Ishikawa (cell line): Measurements from ENCODE around the gene AFDN.

Source experiments
- CEBPB ChIP-seq: IDR thresholded peaks from 2 replicates; pipeline ENCODE4 v1.6.1; 2012
- CREB1 ChIP-seq: IDR thresholded peaks from 2 replicates; pipeline ENCODE4 v1.6.1; 2012; ENCODE audit warnings: low read depth
- EGR1 ChIP-seq: IDR thresholded peaks from 2 replicates; pipeline ENCODE4 v1.6.1; 2012
- EP300 ChIP-seq: IDR thresholded peaks from 2 replicates; pipeline ENCODE4 v1.6.1; 2012; ENCODE audit warnings: borderline replicate concordance
- FOXM1 ChIP-seq: IDR thresholded peaks from 2 replicates; pipeline ENCODE4 v1.6.1; 2012; ENCODE audit warnings: low read depth, borderline replicate concordance
- NFIC ChIP-seq: IDR thresholded peaks from 2 replicates; pipeline ENCODE4 v1.6.1; 2012
- RAD21 ChIP-seq: IDR thresholded peaks from 2 replicates; pipeline ENCODE4 v1.6.1; 2012; ENCODE audit warnings: low read depth
- TAF1 ChIP-seq: IDR thresholded peaks from 2 replicates; pipeline ENCODE4 v1.6.1; 2012; ENCODE audit warnings: low read depth, mild to moderate bottlenecking
- TCF12 ChIP-seq: IDR thresholded peaks from 2 replicates; pipeline ENCODE4 v1.6.1; 2012; ENCODE audit warnings: low read depth
- TEAD4 ChIP-seq: IDR thresholded peaks from 2 replicates; pipeline ENCODE4 v1.6.1; 2012
- YY1 ChIP-seq: IDR thresholded peaks from 2 replicates; pipeline ENCODE4 v1.6.1; 2012; ENCODE audit warnings: low read depth
- ZBTB7A ChIP-seq: IDR thresholded peaks from 2 replicates; pipeline ENCODE4 v1.6.1; 2012; ENCODE audit warnings: low read depth
- TF ChIP-seq, protein P1 (sequence below): IDR thresholded peaks from 2 replicates; pipeline ENCODE4 v1.6.1; 2012
- TF ChIP-seq, protein P2 (sequence below): IDR thresholded peaks from 2 replicates; pipeline ENCODE4 v1.6.1; 2012; ENCODE audit warnings: low read depth, mild to moderate bottlenecking

AFDN gene

DNA sequence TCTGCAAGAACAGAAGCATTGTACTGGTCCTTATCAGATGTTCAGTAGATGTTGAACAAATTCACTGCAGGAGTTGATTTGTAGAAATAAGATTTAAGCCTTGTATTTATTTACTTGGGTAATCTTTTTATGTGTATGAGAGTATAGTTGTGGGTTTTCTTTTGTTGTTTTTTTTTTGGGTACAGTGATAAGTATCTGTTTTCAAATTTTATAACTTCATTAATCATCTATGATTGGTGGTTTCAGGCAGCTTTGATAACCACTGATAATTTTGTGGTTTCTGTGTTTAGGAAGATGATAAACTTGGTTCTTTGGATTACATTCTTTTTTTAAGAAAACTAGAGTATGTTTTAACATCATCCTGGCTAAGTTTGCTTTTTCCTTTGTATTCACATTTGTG lies 2.8 kb downstream of the AFDN start:
- TF ChIP-seq YY1 = no peak

GRCh38 chr6:167831281-167831828 lies 4.6 kb downstream of the AFDN start:
- TF ChIP-seq CREB1 (no peak), TAF1 (no peak), FOXM1 (no peak), CEBPB (no peak), EP300 (no peak), ZBTB7A (no peak)
- TF ChIP-seq, protein P1, sequence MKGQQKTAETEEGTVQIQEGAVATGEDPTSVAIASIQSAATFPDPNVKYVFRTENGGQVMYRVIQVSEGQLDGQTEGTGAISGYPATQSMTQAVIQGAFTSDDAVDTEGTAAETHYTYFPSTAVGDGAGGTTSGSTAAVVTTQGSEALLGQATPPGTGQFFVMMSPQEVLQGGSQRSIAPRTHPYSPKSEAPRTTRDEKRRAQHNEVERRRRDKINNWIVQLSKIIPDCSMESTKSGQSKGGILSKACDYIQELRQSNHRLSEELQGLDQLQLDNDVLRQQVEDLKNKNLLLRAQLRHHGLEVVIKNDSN = no peak

DNA sequence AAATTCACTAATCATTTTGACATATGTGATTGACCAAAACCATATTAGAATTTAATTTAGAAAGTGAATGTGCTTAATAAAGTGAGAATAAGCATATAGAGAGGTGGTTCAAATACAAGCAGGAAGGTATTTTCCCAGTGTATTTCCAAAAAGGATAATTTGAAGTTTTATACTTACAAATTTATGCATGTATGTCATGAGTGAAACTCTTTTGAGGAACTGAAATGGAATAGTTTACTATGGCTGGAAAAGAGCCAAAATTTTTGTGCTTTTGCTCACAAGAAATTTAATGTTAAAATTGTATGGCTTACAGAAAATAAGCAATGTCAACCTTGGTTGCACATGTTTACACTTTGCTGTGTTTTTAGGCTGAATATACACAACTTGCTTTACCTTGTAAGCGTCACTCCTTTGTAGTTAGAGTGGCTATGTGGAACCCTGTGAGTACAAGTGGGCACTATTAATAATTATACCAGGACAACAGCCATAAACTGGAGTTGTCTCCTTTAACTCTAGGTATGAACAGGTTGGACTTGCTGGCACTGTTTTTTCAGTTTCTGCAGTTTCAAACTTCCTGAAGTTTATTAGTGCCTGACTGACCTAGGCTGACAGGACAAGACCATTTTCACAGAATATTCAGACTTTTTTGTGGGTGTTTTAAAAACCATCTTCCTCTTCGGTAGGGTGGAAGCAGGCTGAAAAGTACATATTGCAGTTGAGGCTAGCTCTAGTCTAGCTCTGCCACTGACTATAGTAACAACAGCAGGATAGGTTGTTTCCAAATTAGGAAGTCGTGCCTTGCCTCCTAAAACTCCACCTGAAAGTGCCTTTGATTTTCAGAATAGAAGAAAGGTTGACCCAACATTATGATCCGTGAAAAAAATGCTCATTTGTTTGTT lies 6.0 kb downstream of the AFDN start:
- TF ChIP-seq, protein P2, sequence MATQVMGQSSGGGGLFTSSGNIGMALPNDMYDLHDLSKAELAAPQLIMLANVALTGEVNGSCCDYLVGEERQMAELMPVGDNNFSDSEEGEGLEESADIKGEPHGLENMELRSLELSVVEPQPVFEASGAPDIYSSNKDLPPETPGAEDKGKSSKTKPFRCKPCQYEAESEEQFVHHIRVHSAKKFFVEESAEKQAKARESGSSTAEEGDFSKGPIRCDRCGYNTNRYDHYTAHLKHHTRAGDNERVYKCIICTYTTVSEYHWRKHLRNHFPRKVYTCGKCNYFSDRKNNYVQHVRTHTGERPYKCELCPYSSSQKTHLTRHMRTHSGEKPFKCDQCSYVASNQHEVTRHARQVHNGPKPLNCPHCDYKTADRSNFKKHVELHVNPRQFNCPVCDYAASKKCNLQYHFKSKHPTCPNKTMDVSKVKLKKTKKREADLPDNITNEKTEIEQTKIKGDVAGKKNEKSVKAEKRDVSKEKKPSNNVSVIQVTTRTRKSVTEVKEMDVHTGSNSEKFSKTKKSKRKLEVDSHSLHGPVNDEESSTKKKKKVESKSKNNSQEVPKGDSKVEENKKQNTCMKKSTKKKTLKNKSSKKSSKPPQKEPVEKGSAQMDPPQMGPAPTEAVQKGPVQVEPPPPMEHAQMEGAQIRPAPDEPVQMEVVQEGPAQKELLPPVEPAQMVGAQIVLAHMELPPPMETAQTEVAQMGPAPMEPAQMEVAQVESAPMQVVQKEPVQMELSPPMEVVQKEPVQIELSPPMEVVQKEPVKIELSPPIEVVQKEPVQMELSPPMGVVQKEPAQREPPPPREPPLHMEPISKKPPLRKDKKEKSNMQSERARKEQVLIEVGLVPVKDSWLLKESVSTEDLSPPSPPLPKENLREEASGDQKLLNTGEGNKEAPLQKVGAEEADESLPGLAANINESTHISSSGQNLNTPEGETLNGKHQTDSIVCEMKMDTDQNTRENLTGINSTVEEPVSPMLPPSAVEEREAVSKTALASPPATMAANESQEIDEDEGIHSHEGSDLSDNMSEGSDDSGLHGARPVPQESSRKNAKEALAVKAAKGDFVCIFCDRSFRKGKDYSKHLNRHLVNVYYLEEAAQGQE = no peak
- 0 out of 2 replicates have a peak, but pooled peaks have one; percentile 3 for TF ChIP-seq NFIC

DNA sequence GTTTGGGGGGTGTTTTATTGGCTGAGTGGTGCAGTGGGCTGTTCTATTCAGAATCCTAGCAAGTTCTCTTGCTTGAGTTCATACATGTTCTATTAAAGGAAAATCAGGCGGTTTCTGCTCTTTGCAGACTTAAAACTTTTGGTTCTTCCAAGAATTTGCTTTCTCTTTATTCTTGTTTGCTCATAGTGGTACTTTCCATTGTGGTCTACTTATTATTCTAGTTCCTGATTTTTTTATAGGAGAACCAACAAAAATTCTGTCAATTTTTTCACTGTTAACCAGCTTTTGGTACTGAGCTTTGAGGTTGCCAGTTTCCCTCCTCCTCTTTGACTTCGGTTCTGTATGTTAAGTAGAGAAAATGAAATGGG lies 6.7 kb downstream of the AFDN start:
- no peak for TF ChIP-seq FOXM1
- TF ChIP-seq NFIC = no peak
- no peak for TF ChIP-seq TCF12
- no peak for TF ChIP-seq CREB1
- no peak for TF ChIP-seq TAF1
- no peak for TF ChIP-seq RAD21
- TF ChIP-seq TEAD4 = no peak

GRCh38 chr6:167835260-167835659 lies 8.5 kb downstream of the AFDN start:
- TF ChIP-seq ZBTB7A = no peak
- TF ChIP-seq CREB1 = no peak
- TF ChIP-seq TEAD4 = 0 out of 2 replicates have a peak, but pooled peaks have one; percentile 28
- TF ChIP-seq EGR1 = no peak
- no peak for TF ChIP-seq TCF12
- TF ChIP-seq YY1 = no peak
- TF ChIP-seq RAD21 = no peak

GRCh38 chr6:167836721-167837120 lies 10.0 kb downstream of the AFDN start:
- TF ChIP-seq, protein P2 = peak; percentile 68
- no peak for TF ChIP-seq EP300

DNA sequence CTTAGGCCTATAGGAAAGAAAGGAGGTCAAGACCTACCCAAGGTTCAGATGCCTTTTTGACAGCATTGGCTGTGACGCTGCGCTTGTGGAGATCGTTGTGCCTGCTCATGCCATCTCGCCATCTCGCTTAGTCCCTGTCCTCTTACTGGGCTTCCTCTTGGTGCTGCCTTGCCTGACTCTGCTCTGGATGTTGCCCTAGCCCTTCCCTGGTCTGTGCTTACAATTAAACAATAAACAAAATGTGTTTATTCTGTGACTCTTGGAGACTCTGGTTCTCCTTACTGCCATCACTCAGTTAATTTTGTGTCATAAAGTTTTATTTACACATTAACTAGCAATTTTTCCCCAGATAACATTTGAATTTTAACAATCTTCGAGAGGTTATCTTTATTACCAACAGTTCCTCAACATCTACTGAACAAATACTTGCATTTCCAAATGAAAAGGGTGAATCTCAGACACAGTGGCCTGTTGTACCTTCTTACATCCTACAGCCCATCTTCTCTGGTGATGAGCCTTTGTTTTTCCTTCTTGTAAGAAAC lies 11.6 kb downstream of the AFDN start:
- TF ChIP-seq TCF12 = no peak
- TF ChIP-seq, protein P2 = no peak
- TF ChIP-seq ZBTB7A = no peak
- no peak for TF ChIP-seq TEAD4
- TF ChIP-seq YY1 = no peak
- no peak for TF ChIP-seq CREB1
- TF ChIP-seq EP300 = no peak
- no peak for TF ChIP-seq CEBPB
- TF ChIP-seq FOXM1 = no peak
